ENCODE measurements around the gene TSACC. TPM values are rescaled to one million over a fixed set of nuclear protein-coding genes. Genes with fewer than 3 reads are reported as not detected.

TSACC gene
- total and polyA plus RNA-seq, 8 donors = 0.56 TPM; not detected in 7

DNA sequence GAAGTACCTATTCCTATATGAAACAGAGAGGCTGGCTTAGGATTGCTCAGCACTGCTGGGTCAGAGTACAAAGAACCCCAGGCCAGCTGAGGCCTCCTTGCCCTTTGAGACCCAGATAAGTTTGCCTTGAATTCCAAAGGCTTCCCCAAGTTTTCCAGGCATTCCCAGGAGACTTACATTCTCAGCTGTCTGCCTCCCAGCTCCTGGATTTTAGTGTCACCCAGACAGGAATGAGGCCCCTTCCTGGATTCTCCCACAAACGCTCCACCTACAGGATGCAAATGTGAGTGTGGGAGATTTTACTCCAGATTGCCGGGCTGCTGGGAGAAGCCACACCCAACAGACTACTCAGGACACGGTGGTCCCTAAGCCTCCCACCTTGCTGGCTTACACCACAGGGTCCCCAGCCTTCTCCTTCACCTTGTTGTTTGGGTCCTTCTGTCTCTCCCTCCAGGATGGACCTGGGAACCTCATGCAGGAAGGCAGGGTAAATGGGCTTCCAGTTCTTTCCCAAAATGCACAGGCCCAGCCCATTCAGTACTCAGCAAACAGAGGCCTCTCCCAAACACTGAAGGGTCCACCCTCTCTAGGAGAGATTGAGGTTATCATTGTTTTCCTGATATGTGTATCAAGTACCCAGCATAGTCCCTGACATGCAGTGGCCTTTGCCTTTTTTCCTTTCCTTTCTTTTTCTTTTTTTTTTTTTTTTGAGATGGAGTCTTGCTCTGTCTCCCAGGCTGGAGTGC lies 41.3 kb downstream of the TSACC start:
- H3K4me3 ChIP-seq = no peak overlapping the region
- no peaks in the 10 kb centered on the region for H3K4me1 ChIP-seq
- FAIRE-seq (no peak), DNase-seq (no peak), ATAC-seq (no peak)
- no peaks in the 10 kb centered on the region for H3K27me3 ChIP-seq
- H3K9me3 ChIP-seq = no peaks in the 10 kb centered on the region
- H3K27ac ChIP-seq = no peak overlapping the region
- WGBS, 2 donors = 71 to 78% methylated on average over 3 of the region's 3 CpGs
- TF ChIP-seq, protein P1, sequence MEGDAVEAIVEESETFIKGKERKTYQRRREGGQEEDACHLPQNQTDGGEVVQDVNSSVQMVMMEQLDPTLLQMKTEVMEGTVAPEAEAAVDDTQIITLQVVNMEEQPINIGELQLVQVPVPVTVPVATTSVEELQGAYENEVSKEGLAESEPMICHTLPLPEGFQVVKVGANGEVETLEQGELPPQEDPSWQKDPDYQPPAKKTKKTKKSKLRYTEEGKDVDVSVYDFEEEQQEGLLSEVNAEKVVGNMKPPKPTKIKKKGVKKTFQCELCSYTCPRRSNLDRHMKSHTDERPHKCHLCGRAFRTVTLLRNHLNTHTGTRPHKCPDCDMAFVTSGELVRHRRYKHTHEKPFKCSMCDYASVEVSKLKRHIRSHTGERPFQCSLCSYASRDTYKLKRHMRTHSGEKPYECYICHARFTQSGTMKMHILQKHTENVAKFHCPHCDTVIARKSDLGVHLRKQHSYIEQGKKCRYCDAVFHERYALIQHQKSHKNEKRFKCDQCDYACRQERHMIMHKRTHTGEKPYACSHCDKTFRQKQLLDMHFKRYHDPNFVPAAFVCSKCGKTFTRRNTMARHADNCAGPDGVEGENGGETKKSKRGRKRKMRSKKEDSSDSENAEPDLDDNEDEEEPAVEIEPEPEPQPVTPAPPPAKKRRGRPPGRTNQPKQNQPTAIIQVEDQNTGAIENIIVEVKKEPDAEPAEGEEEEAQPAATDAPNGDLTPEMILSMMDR (IDR thresholded peaks at IDR 0.05) = no peak
- intact Hi-C loops (cut with DNase I) = loop anchor here in 2 of 3 donors (5.0 to 10.0 kb wide), 2 partner anchors 65 to 248 kb away; no protein-coding TSS in a partner anchor
- no peaks in the 10 kb centered on the region for H3K36me3 ChIP-seq

DNA sequence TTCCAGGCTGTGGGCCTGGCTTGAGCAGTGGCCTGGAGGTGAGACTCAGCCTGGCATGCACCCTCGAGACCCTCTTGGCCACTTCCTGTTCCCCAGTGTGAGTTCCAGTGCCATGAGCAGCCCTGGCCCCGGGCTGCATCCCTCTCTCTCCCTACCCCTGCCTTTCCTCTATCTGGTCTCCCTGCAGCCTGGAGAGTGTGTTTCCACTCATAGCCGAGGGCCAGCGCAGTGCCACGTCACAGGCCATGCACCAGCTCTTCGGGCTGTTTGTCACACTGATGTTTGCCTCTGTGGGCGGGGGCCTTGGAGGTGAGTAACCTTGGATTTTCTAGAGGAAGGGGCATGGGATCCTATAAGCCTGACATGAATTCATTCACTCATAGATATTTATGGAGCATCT lies 44.2 kb downstream of the TSACC start:
- ATAC-seq (no peak), FAIRE-seq (no peak), DNase-seq (no peak)
- Histone ChIP-seq H3K4me1 (no peaks in the 10 kb centered on the region), H3K9me3 (no peaks in the 10 kb centered on the region), H3K4me3 (no peak overlapping the region), H3K27me3 (no peaks in the 10 kb centered on the region), H3K27ac (no peak overlapping the region), H3K36me3 (no peaks in the 10 kb centered on the region)
- TF ChIP-seq, protein P1 (IDR thresholded peaks at IDR 0.05) = no peak
- intact Hi-C loops (cut with DNase I) = loop anchor here in 1 of 3 donors (10.0 kb wide), 1 partner anchor 62 kb away; no protein-coding TSS in a partner anchor
- 56 to 60% methylated on average over 7 of the region's 7 CpGs for WGBS, 2 donors

DNA sequence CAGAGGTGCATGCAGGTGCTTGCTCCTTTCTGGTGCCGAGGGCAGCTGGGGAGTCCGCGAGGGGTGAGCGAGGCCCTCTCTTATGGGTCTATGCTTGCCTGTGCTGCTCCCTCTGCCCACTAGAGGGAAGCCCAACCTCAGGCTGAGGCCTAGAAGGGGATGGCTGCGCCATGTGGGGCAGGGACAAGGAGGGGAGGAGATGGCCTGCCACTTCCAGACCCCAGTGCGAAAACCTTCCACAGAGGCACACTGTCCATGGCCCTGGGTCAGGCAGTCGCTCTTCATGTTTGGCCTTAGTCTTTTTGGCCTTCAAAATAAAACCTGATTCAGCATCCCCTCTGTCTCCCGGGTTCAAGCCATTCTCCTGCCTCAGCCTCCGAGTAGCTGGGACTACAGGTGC lies 44.7 kb downstream of the TSACC start:
- no peaks in the 10 kb centered on the region for H3K9me3 ChIP-seq
- intact Hi-C loops (cut with DNase I) = loop anchor here in 1 of 3 donors (10.0 kb wide), 1 partner anchor 62 kb away; no protein-coding TSS in a partner anchor
- H3K36me3 ChIP-seq = no peaks in the 10 kb centered on the region
- ATAC-seq (peak; percentile 85 to 94 (median 92)), DNase-seq (peak in 5 of 6 donors; percentile 41 to 76 (median 60)), FAIRE-seq (no peak)
- H3K27me3 ChIP-seq = no peaks in the 10 kb centered on the region
- H3K4me3 ChIP-seq = no peak overlapping the region
- 45 to 61% methylated on average over 9 of the region's 9 CpGs for WGBS, 2 donors
- H3K4me1 ChIP-seq = no peaks in the 10 kb centered on the region
- H3K27ac ChIP-seq = no peak overlapping the region
- TF ChIP-seq, protein P1 (IDR thresholded peaks at IDR 0.05) = peak; percentile 59 to 78 (median 66)

DNA sequence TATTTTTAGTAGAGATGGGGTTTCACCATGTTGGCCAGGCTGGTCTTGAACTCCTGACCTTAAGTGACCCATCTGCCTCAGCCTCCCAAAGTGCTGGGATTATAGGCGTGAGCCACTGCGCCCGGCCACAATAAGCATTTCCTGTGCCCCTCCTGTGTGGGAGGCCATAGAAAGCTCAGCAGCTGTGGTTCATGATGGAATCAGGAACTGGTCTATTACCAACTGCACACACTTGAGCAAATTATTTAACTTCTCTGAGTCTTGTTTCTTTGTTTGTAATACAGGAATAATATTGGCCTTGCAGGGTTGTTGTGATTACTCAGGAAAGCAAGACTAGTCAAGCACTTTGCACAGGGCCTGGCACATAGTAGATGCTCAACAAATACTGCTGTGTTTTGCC lies 45.7 kb downstream of the TSACC start:
- FAIRE-seq = no peak
- 75 to 77% methylated on average over 3 of the region's 3 CpGs for WGBS, 2 donors

More for the DNA sequence above, 45.7 kb downstream of the TSACC start:
- ATAC-seq (no peak), DNase-seq (no peak)
- Histone ChIP-seq H3K36me3 (no peaks in the 10 kb centered on the region), H3K4me1 (no peaks in the 10 kb centered on the region), H3K27me3 (no peaks in the 10 kb centered on the region), H3K9me3 (no peaks in the 10 kb centered on the region), H3K4me3 (no peak overlapping the region), H3K27ac (no peak overlapping the region)
- intact Hi-C loops (cut with DNase I) = loop anchor here in 1 of 3 donors (10.0 kb wide), 1 partner anchor 61 kb away; no protein-coding TSS in a partner anchor
- TF ChIP-seq, protein P1 (IDR thresholded peaks at IDR 0.05) = no peak

Data from pancreas (tissue), 10 donors.